Stimulated activated CD8-positive, alpha-beta memory T cell treated with anti-CD3 and anti-CD28 coated beads, Interleukin-12 subunit alpha, Interleukin-12 subunit beta, amount 100 ng/mL, for 4 hours (primary cell): ENCODE measurements around the gene ALX4.

Experiments
- DNase-seq: peaks from one replicate; pipeline ENCODE4 v3.0.0-alpha.2; 2020; ENCODE audit warnings: low read depth

The ALX4 gene

DNA sequence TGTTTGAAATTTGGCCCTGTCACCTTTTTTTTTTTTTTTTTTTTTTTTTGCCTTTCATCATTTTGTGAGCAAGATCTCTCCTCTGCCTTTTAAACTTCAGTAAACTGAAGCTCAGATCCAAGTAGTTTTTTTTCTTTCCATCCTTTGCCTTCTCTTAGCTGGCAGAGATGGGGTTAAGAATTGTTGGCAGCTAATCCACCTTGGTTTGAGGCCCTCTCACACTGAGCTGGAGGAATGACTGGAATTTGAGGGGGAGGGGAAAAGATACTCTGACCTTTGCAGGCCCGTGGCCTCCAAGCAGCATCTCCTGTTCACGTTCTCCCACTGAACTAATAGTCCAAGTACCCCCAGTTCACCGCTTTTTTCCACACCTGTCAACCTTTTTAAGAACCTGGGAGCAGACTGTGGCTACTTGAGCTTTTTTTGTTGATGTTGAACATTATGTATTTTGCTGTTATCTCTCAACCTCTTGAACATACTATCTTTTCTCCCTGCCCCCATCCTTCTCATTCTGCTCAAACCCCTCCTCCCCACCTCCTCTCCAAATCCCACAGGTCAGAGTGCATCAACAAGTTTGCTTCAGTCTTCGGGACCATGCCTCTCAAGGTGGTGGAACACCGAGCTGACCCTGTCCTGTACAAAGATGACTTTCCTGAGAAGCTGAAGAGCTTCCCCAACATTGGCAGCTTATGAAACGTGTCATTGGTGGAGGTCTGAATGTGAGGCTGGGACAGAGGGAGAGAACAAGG lies 66.2 kb downstream of the ALX4 start:
- no peak for DNase-seq

DNA sequence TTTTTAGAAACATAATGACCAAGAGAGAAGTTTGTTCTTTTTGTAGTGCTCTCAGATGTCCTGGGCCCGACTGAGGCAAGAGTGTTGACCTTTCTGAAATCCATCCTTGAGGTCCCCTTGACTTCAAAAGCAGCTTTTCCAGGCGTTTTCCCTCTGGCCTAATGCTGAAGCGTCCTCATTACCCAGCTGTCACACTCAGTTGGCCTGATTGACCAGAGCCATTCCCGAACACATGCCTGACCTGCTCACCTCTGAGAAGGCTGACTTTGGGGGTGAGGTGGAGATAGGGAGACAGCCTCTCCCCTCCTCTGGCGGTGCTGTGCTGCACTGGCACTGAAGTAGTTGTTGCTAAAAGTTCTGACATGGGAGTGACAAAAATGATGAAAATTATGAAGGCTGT lies 66.9 kb downstream of the ALX4 start:
- no peak for DNase-seq

DNA sequence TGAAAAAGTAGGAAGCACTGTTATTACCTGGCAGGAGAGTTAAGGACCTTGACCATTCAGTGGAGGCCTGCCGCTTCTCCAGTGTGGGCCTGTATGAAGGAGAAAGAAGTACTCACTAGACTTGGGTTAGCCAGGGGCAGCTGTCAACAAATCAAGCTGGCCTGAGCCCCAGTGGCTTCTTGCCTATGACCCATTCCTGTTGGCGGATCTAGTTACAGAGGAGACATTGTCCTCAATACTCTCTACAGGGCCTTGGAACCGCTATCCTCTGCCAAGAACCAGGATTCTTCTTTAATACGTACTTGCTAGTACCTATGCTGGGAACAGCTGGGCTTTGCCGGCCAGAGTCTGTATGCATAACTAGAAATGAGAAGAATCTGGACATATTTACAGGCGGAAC lies 68.1 kb downstream of the ALX4 start:
- no peak for DNase-seq

DNA sequence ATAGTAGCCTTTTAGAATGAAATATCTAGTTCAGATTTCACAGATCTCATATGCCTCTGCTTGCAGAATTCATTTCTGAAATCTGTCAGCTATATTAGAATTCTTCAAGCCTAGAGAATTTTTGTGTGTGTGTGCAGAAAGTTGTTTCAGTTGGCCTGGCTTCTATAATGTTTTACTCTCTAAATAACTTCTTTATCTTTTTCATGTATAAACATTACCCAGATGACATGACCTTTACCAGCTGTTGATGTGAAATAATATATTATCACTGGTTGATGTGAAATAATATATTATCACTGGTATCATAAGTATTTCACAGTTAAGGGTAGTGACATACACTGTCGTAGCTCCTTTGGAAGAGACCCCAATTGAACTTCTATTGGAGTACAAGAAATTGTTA lies 72.8 kb downstream of the ALX4 start:
- DNase-seq, result no peak

DNA sequence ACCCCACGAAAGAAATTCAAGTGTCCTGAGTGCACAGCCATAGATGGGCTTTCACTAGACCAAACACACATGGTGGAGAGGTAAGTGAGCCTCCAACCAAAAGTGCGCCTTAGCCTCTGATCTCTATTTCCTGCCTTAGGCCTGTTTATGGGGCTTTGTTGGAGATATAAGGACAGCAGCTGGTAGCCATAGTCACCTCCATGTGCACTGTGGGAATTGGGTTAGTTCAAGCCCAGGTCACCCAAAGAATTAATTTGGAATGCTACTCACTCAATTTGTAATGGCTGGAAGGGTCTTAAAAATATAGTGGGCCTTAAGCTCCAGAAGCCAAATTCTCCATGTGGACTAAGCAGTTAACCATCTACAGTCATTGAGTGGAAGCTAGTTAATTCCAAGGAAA lies 73.6 kb downstream of the ALX4 start:
- no peak for DNase-seq

DNA sequence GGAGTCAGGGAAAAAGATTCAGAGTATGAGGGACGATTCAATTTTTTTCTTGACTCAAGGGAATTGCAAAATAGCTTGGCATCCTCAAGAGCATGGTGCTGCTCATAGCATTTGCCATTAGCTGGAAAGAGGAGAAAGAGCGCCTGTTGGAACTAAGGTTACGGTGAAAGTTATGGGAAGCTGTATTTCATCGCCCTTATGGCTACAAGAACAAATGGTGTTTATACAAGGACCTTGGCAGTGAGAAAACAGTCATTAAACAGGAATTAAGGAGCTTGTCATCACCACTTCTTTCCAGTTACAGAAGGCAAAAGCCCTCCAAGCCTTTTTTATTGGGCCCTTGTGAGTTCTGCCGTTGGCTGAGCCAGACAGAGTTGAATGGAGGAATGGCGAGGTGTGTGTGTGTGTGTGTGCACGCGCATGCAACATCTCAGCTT lies 74.2 kb downstream of the ALX4 start:
- no peak for DNase-seq

DNA sequence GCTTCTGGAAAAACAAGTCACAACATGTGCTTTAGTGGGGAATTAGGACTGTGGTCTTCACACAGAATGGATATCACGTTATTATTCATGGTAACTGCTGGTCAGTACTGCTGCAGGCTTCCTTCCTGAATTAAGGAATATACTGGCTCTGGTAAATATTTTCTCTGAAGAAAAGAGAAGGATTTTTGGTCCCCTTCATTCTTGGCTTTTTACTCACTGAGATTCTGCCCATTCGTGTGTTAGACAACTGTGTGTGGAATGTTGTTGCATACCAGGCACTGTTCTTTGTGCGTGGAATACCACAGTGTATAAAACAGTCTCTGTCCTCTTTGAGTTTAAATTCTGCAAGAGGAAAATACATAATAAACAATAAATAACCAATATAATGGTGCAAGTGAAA lies 80.3 kb downstream of the ALX4 start:
- DNase-seq, result no peak

DNA sequence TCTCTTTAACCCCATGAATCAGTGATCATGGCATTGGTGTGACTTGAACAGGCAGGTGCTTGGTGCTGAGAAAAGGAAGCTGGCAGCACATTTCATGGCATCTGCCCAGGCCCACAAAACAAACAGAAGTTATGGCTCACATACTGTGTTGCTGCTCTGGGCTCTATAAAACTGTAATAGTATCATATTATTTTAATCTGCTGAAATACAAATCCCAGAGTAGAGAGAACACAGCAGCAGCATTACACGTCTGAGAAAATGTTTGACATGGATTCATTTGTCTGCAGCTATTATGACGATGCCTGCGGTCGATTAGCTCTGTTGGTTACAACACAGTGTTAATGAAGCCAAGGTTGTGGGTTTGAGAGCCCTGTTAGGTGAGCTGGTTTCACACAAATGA lies 80.8 kb downstream of the ALX4 start:
- DNase-seq, result no peak

DNA sequence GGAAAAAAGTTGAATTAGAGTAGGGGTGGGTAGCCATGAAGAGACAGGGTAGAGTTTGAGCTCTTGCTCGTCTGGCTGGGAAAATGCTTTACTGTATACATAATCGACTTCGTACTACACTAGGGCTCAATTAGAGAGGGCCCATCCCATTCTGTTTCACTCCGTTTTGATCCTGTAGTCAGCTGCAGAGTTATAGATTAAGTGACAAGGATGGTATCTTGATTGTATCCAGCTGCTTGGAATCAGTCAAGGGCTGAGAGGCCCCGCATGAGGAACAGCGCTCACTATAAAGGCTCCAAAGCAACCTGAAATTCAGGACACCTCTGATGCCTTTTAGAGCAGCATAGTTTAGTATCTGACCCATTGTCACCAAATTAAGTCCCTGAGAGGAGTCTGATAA lies 81.6 kb downstream of the ALX4 start:
- DNase-seq, result no peak

DNA sequence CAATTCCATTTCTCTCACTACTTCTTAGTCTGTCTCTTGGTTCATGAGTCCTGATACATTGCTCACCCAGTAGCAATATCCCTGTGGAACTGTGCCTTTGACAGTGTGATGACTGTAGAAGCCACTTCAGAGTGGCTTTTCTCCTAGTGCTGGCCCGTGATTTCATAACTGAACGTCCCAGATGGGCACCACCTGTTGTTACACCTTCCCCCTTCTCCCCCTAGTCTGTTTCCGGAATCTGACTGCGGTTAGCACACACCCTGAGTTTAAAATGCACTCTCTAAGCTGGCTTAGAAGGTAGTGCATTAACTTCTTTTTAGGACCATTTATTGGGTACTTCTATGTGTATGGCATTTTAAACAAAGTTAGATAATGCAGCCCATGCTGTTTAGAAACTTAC lies 83.0 kb downstream of the ALX4 start:
- DNase-seq, result no peak

DNA sequence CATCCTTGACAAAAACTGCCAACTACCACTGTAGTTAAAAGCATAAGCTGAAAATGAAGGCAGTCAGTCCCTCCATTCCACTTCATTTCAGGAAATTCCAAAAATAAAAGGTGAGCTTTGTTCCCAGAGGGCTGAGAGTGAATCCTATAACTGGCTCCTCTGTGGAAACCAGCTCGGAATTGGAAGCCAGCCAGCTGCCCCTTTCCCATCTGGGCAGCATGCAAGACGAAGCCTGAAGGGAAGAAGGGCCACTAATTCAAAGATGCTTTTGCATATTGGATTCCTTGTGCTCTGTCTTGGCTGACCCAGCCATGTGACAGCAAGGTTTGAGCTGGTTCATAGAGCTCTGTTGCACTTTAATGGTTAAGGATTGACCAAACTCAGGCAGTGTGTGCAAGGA lies 83.4 kb downstream of the ALX4 start:
- DNase-seq, result no peak

DNA sequence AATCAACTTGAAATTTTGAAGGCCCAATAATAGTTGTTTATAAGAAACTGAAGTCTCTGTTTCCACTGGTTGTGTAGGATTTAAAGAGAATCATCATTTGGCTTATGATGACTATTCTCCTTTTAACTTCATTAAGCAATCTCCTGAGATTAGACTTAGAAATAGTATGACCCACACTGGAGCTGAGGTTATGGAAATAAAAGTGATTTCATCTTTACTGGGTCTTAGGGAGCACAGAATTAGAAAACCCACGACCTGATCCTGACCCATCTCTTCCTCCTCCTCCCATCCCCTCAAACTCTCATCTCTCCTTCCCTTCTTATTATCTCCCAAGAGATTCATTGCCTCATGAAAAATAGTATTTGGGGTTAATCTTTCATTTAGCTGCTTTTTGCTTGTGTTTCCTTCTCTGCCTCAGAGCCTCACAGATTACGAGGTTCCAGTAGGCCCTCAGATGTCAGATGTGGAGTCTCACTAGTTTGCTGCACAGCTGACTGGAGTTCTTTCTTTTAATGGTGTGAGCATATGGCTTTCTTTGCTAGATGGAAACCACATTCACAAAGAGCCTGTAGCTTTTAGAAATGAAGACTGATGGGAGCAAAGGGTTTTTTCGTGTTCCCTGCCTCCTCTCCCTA lies 85.0 kb downstream of the ALX4 start:
- no peak for DNase-seq

DNA sequence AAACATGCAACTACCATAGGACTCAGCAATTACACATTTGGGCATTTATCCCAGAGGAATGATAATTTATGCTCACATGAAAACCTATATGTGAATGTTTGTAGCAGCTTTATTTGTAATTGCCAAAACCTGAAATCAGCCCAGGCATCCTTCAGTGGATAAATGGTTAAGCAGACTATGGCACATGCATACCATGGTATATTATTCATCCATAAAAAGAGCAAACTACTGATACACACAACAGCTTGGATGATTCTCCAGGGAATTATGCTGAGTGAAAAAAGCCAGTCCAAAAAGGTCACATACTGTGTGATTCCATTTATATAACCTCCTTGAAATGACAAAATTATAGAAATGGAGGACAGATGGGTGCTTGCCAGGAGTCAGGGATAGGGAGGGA lies 86.7 kb downstream of the ALX4 start:
- DNase-seq, result no peak

DNA sequence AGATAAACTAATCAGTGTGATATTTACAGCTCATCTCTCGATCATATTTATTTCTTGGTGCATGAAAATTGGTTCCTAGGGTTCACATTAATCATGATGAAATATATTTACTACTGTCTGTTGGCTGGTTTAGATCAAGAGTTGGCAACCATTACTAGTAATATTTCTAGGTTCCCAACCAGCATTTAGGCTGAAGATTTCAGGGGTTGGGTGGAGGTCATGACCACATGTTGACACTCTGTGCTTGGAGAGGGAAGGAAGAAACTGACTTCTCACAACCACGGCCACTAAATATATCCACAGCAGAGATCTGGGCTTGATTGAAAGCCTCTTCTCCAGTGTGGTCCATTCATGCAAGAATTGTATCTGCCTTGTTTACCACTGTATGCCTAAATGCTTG lies 87.9 kb downstream of the ALX4 start:
- no peak for DNase-seq

DNA sequence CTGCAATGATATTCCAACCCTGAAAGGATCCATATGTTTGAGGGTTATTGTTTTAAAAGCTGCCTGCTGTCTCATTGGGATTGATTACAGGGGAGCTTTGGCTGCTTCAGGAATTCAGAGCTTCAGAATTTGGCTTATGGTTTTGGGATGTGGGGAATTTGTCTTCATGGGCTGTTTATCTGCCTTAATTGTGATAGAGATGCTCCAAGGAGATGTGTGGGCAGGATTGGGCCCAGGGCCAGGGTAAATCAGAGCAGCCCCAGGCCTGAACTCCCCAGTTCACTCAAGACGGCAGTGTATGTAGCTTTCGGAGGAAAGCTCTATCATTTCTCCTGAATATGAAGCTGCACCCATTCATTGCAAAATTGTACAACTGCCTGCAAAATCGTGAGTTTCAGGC lies 88.5 kb downstream of the ALX4 start:
- no peak for DNase-seq

DNA sequence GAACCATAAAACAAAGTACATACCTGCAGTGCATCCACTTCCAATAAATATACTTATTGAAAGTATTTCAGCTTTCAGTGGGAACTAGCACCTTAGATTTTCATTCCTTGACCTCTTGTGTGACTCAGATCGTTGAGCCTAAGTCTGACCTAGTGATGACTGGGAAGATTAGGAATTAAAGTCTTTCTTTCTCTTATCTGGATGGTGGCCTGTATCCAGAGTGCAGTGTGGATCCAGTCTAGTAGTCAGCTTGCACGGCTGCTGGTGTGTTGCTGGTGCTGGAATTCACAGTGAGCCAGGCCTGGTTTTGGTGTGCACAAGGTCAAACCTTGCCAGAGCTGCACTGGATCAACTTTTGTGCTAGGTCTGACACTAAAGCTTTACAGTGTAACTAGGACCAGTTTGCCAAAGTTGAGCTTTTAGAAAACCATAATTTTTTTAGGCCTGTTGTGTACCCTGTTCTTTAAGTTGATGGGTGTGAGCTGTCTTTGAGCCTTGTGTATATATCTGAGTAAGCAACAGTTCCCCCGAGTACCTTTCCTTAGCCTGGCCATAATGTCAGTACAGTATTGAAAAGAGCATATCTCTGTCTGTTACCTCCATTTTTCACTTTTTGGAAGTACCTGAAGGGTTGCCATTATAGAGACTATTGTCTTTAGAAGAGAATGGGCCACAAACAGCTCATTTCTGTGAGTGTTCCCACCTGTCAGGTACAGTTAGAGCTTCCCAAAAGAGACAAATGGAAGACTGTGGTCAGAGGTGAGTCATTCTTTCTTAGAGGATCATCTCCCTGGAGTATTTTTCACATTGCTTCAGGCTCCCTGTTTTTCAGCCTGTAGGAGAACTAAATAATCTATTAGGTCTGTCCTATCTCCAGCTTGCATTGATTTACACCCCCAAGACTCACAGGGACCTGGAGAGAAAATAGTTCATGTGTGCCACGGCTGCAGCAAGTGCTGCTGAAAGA lies 89.8 kb downstream of the ALX4 start:
- no peak for DNase-seq

DNA sequence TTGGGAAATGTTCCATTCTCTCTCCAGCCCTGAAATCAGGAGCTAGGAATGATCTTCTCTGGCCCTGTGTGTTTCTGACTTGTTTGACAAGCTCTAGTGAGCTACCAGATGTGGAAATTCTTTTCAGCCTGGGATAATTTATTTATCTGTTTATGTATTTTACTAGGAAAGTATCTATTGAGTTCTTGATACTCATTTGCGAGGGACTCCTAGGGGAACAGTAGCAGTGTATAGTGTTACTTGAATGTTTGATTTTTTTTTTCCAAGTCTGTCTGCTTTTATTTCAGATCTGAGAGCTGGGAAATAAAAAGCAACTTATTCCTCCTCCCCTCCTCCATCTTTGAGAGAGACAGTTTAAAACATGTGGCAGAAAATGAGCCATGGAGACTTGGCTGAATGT lies 92.5 kb downstream of the ALX4 start:
- no peak for DNase-seq

DNA sequence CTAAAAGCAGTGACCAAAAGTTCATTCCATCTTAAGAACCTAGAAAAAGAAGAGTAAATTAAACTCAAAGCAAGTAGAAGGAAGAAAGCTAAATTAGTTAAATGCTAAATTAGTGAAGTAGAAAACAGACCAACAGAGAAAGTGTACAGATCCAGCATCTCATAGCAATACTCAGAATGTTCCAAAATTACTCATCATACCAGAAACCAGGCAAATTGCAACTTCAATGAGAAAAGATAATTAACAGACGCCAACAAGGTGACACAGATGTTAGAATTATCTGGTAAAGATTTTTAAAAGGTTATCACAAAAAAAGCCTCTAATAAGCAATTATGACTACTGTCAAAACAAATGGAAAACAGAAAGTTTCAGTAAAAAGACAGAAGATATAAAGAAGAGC lies 96.8 kb downstream of the ALX4 start:
- no peak for DNase-seq

DNA sequence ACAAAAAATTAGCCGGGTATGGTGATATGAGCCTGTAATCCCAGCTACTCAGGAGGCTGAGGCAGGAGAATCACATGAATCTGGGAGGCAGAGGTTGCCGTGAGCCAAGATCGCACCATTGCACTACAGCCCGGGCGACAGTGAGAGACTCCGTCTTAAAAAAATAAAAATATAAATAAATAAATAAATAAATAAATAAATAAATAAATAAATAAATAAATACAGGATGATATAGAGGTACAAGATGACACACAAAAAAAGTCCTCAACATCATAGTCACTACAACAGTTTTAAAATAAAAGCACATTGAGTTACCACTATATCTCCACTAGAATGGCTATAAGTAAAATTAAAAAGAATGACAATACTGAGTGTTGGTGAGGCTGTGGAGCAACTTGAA lies 97.8 kb downstream of the ALX4 start:
- DNase-seq, result no peak
